HCT116 (cell line): Measurements from ENCODE around the gene RASSF7. TPM values are rescaled to one million over a fixed set of nuclear protein-coding genes. Genes with fewer than 3 reads are reported as not detected.

Experiments
- ATAC-seq: fragments of 200-7000 bp; cut with Tn5 transposase; 2 replicates; pipeline ENCODE4 v1.9.1; 2020; ENCODE audit warnings: mild to moderate bottlenecking, moderate library complexity
- BruUV-seq: library from RNA; stranded (reverse); fragments of 400-500 nt; replicated peaks from 2 replicates; lab custom pipeline; 2021; lab: Mats Ljungman, UMichigan
- CTCF ChIA-PET: fragments of 300-600 bp; sonication (Branson Sonifier 250); formaldehyde crosslinking; loops from one replicate; lab custom pipeline; 2021; ENCODE audit warnings: antibody characterized with exemption; lab: Charles Lee
- POLR2A ChIA-PET: fragments of 300-600, 350-600 bp; sonication (Branson Sonifier 250); formaldehyde crosslinking; loops from one replicate; lab custom pipeline; 2021; ENCODE audit warnings: antibody characterized with exemption; lab: Charles Lee
- RAD21 ChIA-PET, 2 experiments: fragments of 300-600 bp; sonication (Branson Sonifier 250); formaldehyde crosslinking; loops; one replicate each; lab custom pipeline; 2023; ENCODE audit warnings: low total read pairs in 2 of 2; ENCODE audit not compliant: uncharacterized antibody in 2 of 2, unreplicated experiment in 2 of 2, low non-redundant PET in 1 of 2; lab: Charles Lee
- DNase-seq: peaks from one replicate; pipeline ENCODE4 v3.0.0-alpha.2; 2010; ENCODE audit warnings: low read depth, low spot score
- H2AFZ ChIP-seq: fragments of 200-600 bp; shearing (Covaris generic), sonication (generic); 2 replicates; pipeline ENCODE4 v1.6.1; 2017; ENCODE audit warnings: low read depth, mixed run types, mixed read lengths, antibody characterized with exemption, low read length; ENCODE audit not compliant: poor library complexity, severe bottlenecking
- H3K27ac ChIP-seq: 2 replicates; pipeline ENCODE4 v1.5.1; 2012; ENCODE audit warnings: low read depth, low read length
- H3K27me3 ChIP-seq: fragments of 200-600 bp; sonication (generic); 2 replicates; pipeline ENCODE4 v1.6.1; 2016; ENCODE audit warnings: mixed run types, low read length, mixed read lengths; ENCODE audit not compliant: insufficient read depth
- H3K36me3 ChIP-seq, 2 experiments: fragments of 200-500 bp in 1 of 2; fragments of 200-600 bp in 1 of 2; sonication (Bioruptor generic) in 1 of 2; sonication (generic) in 1 of 2; 2 replicates each; pipeline versions ENCODE4 v1.5.1 to v1.6.1; 2014 to 2016; ENCODE audit warnings: low read length in 2 of 2, inconsistent platforms in 1 of 2, mixed read lengths in 1 of 2, mixed run types in 1 of 2; ENCODE audit not compliant: insufficient read depth in 2 of 2, control insufficient read depth in 1 of 2
- H3K4me1 ChIP-seq, 2 experiments: fragments of 200-600 bp in 1 of 2; sonication (generic) in 1 of 2; 2 replicates each; pipeline versions ENCODE4 v1.5.1 to v1.6.1; 2012 to 2017; ENCODE audit warnings: low read length in 2 of 2, inconsistent platforms in 1 of 2, mild to moderate bottlenecking in 1 of 2, mixed read lengths in 1 of 2, mixed run types in 1 of 2, moderate library complexity in 1 of 2; ENCODE audit not compliant: insufficient read depth in 2 of 2, control insufficient read depth in 1 of 2
- H3K4me2 ChIP-seq: fragments of 200-600 bp; sonication (generic); 2 replicates; pipeline ENCODE4 v1.6.1; 2017; ENCODE audit warnings: mixed run types, low read length, mixed read lengths
- H3K4me3 ChIP-seq, 2 experiments: fragments of 200-600 bp in 1 of 2; sonication (generic) in 1 of 2; replicated peaks in 1 of 2; 2 replicates each; pipeline ENCODE4 v1.5.1; 2011 to 2016; ENCODE audit warnings: low read length in 2 of 2, control low read depth in 1 of 2, low read depth in 1 of 2, mild to moderate bottlenecking in 1 of 2, mixed read lengths in 1 of 2, mixed run types in 1 of 2
- H3K79me2 ChIP-seq: fragments of 200-600 bp; sonication (generic); 2 replicates; pipeline ENCODE4 v1.6.1; 2017; ENCODE audit warnings: mild to moderate bottlenecking, mixed run types, low read length, moderate library complexity, mixed read lengths; ENCODE audit not compliant: insufficient read depth
- H3K9ac ChIP-seq: fragments of 200-600 bp; sonication (generic); 2 replicates; pipeline ENCODE4 v1.6.1; 2016; ENCODE audit warnings: low read length, mixed read lengths
- H3K9me2 ChIP-seq: fragments of 200-600 bp; sonication (generic), shearing (Covaris generic); 2 replicates; pipeline ENCODE4 v1.6.1; 2017; ENCODE audit warnings: mixed run types, mild to moderate bottlenecking, moderate library complexity; ENCODE audit not compliant: insufficient read depth
- H3K9me3 ChIP-seq, 2 experiments: fragments of 200-500 bp in 1 of 2; fragments of 200-600 bp in 1 of 2; sonication (Bioruptor generic) in 1 of 2; sonication (generic) in 1 of 2; 2 replicates each; pipeline ENCODE4 v1.6.1; 2014 to 2017; ENCODE audit warnings: low read length in 2 of 2, mixed read lengths in 2 of 2, inconsistent platforms in 1 of 2, low read depth in 1 of 2, mild to moderate bottlenecking in 1 of 2, mixed run types in 1 of 2, moderate library complexity in 1 of 2; ENCODE audit not compliant: control insufficient read depth in 1 of 2, insufficient read depth in 1 of 2
- H4K20me1 ChIP-seq: fragments of 200-600 bp; sonication (generic), shearing (Covaris generic); 2 replicates; pipeline ENCODE4 v1.6.1; 2017; ENCODE audit warnings: mixed run types, mild to moderate bottlenecking, moderate library complexity; ENCODE audit not compliant: insufficient read depth
- CTCF ChIP-seq, 3 experiments: fragments of 200-600 bp in 1 of 3; sonication (generic) in 1 of 3; IDR thresholded peaks in 2 of 3; conservative IDR thresholded peaks in 1 of 3; 2 replicates each; pipeline ENCODE4 v1.5.1; 2012 to 2017; ENCODE audit warnings: low read depth in 2 of 3, low read length in 2 of 3, antibody characterized with exemption in 1 of 3, borderline replicate concordance in 1 of 3, control low read depth in 1 of 3, mild to moderate bottlenecking in 1 of 3, mixed read lengths in 1 of 3, mixed run types in 1 of 3, moderate library complexity in 1 of 3; ENCODE audit not compliant: insufficient read depth in 1 of 3
- SIN3A ChIP-seq: IDR thresholded peaks from 2 replicates; pipeline ENCODE4 v1.6.1; 2012; ENCODE audit warnings: low read depth
- SP1 ChIP-seq: IDR thresholded peaks from 2 replicates; pipeline ENCODE4 v1.6.1; 2012; ENCODE audit warnings: low read depth
- SRF ChIP-seq: IDR thresholded peaks from 2 replicates; pipeline ENCODE4 v1.6.1; 2012; ENCODE audit warnings: low read depth
- TCF7L2 ChIP-seq: IDR thresholded peaks from 2 replicates; pipeline ENCODE4 v1.7.0; 2011; ENCODE audit warnings: borderline replicate concordance, inconsistent platforms; ENCODE audit not compliant: insufficient read depth, insufficient read length; ENCODE audit errors: extremely low read depth
- intact Hi-C: fragments of 100-400 bp; cut with micrococcal nuclease; formaldehyde crosslinking; loops from 2 replicates; pipeline ENCODE4 v1.10.0; 2022
- total RNA-seq: library from RNA; stranded (reverse); gene quantifications from one replicate; pipeline ENCODE4 v1.2.1, GENCODE V29; 2021; ENCODE audit not compliant: unreplicated experiment

RASSF7 gene
- total RNA-seq, 1 experiment from 2014 or later: 35.9 TPM

GRCh38 chr11:518463-519202 lies 42.1 kb upstream of the RASSF7 start (continued):
- TF ChIP-seq CTCF (IDR thresholded peaks at IDR 0.05 in 2 of 3, conservative IDR thresholded peaks at IDR 0.05 in 1 of 3; ENCODE audit: borderline replicate concordance in 1 of 3, insufficient read depth in 1 of 3, low read depth in 2 of 3, low read length in 2 of 3) (peak; percentile 75 to 98 (median 87)), SRF (peak; percentile 60; the same call in 1 of the 2 replicates), TCF7L2 (peak; percentile 6)

GRCh38 chr11:520428-521176 lies 40.2 kb upstream of the RASSF7 start:
- no peaks in the 10 kb centered on the region for H4K20me1 ChIP-seq
- no peaks in the 10 kb centered on the region for H3K79me2 ChIP-seq
- CTCF ChIA-PET: no interaction called here
- H3K4me2 ChIP-seq: no peak overlapping the region
- H3K9me3 ChIP-seq: peaks cover 0 to 15% of the 10 kb centered on the region in 2 experiments; a peak in 1 of 4 replicates
- H3K27ac ChIP-seq: no peak overlapping the region
- no peak for TF ChIP-seq SP1
- TF ChIP-seq SIN3A: no peak
- POLR2A ChIA-PET: no interaction called here
- no peaks in the 10 kb centered on the region for H3K27me3 ChIP-seq
- intact Hi-C loops: no loop called here
- H3K4me3 ChIP-seq: no peak overlapping the region
- RAD21 ChIA-PET: no interaction called here
- H3K36me3 ChIP-seq: no peaks in the 10 kb centered on the region
- no peaks in the 10 kb centered on the region for H3K9me2 ChIP-seq
- H3K9ac ChIP-seq: no peak overlapping the region
- no TSS peak for BruUV-seq
- no peak for ATAC-seq
- DNase-seq: no peak
- no peak overlapping the region for H2AFZ ChIP-seq
- H3K4me1 ChIP-seq: peaks cover 4 to 5% of the 10 kb centered on the region in 2 experiments; a peak in 3 of 4 replicates
